HG03064 (cell line): ENCODE measurements around the gene COCH.
A peak's percentile ranks its signal among the peaks of the same experiment; 100 is the strongest.

Source experiments
- ATAC-seq: cut with Tn5 transposase; IDR thresholded peaks from one replicate; pipeline ENCODE4 v1.9.1; 2021; ENCODE audit warnings: low read depth; ENCODE audit not compliant: unreplicated experiment

Gene COCH

DNA sequence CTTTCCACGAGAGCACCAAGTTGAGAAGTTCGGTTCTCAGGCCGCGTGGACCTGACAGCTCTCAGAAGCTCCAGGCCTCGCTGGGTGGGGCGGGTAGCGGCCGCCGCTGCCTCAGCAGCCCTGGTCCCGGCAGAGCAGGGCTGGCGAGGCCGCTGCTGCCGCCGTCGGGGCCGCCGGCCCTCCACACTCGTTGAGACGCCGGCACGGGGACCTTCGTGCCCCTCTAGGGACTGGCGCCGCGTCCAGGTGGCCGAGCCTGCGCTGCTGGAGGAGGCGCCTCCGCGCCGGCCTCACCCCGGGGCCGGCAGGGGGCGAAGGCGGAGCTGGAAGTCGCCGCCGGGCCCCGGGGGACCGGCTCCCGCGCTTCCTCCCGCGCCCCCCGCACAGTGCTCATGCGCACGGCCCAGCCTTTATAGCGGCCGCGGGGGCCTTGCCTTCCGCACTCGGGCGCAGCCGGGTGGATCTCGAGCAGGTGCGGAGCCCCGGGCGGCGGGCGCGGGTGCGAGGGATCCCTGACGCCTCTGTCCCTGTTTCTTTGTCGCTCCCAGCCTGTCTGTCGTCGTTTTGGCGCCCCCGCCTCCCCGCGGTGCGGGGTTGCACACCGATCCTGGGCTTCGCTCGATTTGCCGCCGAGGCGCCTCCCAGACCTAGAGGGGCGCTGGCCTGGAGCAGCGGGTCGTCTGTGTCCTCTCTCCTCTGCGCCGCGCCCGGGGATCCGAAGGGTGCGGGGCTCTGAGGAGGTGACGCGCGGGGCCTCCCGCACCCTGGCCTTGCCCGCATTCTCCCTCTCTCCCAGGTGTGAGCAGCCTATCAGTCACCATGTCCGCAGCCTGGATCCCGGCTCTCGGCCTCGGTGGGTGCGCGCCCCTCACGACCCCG is at the start of gene COCH:
Gene COCH (plus strand): TSS at position 440 of the 879 bp plus-strand sequence. CDS start 380 bp downstream, at position 820.
- peak; percentile 62 for ATAC-seq

- no peak for ATAC-seq
Measured at GRCh38 chr14:30826070-30826469, 48.3 kb upstream of the COCH start.

- ATAC-seq = no peak
Measured at GRCh38 chr14:30829853-30830252, 44.5 kb upstream of the COCH start.

GRCh38 chr14:30834353-30834752 is 40.0 kb upstream of the COCH start:
- no peak for ATAC-seq

DNA sequence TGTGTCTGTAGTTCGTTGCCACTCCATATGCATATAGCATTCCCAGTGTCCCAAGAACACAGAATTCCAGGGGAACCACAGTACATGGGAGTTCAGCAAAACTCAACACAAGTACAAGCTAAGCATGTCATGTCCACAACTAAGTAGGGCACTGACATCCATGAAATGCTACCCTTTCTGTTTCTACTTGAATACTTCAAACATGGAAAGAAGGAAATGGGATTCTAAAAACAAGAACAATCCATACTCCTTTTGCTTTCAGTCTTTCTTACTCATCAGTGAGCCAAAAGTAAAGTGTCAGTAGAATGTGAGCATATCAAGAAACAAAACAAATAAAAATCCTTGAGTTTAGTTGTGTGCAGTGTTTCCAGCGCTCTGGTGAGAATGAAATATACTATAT is 36.0 kb upstream of the COCH start:
- ATAC-seq = no peak

DNA sequence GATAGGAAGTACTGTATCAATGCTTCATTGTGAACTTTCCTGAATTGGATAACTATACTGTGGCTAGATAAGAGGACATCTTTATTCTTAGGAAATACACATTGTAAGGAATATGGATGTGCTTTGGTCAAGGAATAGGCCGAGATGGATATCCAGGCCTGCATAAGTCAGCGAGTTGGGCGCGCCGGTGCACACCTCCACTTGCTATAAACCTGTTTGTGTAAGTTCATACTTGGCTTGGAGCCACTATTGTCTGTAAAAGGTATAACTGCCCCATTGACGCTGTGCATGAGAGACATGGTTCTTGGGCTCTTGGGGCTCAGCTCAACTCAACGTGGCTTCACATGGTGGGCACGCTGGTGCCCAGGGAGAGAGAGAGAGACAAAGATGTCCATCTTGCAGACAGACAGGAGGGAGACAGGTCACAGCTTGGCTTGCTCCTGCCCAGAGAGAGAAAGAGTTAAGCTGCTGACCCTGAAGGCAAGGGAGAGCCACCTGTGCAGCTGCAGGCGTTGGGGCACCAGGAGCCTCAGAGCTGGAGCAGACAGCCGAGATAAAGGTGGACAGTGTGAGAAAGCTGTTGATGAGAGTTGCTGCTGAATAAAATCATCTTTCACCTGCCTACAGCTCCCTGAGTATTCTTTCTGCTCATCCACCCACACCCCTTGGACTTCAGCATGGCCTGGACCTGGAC is 34.1 kb upstream of the COCH start:
- no peak for ATAC-seq

- ATAC-seq = no peak
Measured at GRCh38 chr14:30842431-30842830, 31.9 kb upstream of the COCH start.

DNA sequence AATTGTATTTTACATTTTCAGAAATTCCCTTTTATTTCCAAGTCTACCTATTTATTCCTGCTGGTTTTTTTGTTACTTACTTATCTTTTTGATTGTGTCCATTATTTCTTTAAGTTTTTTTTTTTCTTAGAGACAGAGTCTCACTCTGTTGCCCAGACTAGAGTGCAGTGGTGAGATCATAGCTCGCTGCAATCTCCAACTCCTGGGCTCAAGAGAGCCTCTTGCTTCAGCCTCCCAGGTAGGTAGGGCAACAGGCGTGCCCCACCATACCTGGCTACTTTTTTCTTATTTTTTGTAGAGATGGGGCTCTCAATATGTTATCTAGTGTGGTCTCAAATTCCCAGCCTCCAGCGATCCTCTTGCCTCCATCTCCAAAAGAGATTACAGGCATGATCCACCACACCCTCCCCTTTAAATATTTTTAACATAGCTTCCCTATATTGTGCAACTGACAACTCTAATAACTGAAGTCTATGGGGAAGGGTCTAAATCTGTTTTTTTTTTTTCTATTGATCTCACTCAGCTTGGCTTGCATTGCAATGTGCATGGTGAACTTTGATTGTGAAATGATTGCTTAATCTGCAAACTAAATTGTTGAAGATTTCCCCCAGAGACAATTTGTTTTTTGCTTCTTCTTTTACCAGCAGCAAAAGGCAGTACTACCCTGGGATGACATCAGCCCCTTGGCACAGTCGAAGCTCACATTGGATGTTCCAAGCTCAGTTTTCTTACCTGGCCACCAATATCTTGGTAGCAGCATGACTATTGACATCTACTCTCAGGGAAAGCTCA is 25.7 kb upstream of the COCH start:
- ATAC-seq = no peak

DNA sequence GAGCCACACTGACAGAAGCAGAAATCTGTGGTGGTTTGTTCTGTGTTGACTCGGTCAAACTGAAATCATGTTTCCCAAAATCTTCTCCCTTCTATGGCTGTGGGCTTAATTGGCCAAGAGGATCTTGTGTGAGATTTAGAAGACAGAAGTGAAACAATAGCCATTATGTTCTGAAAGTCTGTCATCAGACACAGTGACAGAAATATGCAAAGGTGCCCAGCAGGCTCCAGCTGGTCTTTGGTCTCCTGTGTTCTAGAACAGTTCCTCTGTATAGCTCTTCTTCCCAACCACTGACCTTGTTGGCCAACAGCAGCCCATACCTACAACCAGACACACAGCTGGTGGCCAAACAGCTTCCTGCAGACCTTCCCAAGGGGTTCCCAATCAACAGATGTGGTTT is 25.0 kb upstream of the COCH start:
- peak; percentile 91 for ATAC-seq

DNA sequence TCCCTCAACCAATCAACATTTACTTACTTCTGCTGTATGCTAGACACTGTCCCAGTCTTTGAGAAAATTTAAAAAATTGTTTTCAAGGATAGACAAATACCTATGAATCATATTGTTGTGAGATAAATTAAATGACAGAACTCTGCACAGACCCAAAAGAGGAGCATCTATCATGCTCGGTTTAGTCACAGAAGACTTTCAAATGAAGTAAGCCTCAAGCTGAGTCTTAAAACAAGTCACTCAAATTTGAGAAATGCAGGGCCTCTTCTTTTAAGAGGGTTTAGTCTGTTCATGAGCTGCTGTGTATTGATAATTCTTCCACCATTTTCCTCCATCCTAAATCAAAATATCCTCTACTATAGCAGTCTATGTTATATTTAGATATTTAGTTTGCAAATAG is 24.4 kb upstream of the COCH start:
- no peak for ATAC-seq

GRCh38 chr14:30853946-30854345 is 20.4 kb upstream of the COCH start:
- ATAC-seq = no peak

DNA sequence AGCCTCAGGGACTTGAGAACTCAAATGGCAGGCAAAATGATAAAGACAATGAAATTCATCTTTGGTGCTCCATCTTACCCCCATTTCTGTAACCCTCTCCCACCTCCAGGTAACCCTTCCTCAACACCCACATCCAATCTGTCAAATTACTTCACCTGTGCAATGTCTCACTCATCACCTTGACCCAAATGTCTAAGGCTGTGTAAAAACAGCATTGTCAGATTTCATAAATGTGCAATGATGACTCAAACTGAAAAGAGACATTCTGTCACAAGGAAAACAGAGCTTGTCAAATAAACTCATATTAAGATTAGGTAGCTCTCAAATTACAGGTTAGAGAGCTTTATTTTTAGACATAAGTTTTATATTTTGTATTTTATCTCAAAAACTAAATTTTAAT is 19.9 kb upstream of the COCH start:
- ATAC-seq = no peak

- no peak for ATAC-seq
Measured at GRCh38 chr14:30855345-30856037, 18.9 kb upstream of the COCH start.

DNA sequence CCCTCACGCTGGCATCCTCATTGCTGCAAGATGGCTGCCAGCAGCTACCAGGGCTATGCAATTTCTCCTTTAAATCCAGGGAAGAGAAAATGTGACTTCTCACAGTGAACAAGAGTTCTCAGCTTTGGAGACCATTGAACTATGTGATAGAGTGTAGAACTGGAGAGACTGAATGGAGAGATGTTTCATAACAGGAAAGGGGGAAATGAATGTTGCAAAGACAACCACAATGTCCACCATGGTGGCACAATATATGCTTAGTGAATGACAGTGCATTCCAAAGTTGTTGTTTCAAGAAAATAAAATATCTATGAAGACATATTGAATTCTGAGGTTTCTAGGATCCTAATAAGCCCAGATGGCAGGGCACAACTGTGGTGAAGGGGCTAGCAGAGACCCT is 13.2 kb upstream of the COCH start:
- no peak for ATAC-seq

- ATAC-seq = no peak
Measured at GRCh38 chr14:30864934-30865333, 9.4 kb upstream of the COCH start.

- no peak for ATAC-seq
Measured at GRCh38 chr14:30868736-30869135, 5.6 kb upstream of the COCH start.

GRCh38 chr14:30869551-30870155 is 4.7 kb upstream of the COCH start:
- no peak for ATAC-seq

DNA sequence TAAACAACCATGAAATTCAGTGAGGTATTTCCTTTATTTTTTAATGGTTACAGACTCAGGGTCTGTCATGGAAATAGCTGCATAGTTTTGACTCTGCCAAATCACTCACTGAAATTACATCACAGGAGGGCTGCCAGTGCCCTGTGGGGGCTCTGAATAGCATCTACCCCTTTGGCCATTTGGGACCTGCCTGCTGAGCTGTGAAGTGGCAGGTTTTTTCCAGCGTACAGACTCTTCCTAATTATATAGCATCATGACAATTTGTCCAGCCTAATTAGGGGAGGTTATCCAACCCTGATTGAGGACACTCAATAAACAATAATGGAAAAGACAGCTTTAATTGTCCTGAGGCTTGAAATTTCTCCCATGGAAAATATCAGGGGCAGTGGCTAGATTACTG is 1.8 kb upstream of the COCH start:
- no peak for ATAC-seq

DNA sequence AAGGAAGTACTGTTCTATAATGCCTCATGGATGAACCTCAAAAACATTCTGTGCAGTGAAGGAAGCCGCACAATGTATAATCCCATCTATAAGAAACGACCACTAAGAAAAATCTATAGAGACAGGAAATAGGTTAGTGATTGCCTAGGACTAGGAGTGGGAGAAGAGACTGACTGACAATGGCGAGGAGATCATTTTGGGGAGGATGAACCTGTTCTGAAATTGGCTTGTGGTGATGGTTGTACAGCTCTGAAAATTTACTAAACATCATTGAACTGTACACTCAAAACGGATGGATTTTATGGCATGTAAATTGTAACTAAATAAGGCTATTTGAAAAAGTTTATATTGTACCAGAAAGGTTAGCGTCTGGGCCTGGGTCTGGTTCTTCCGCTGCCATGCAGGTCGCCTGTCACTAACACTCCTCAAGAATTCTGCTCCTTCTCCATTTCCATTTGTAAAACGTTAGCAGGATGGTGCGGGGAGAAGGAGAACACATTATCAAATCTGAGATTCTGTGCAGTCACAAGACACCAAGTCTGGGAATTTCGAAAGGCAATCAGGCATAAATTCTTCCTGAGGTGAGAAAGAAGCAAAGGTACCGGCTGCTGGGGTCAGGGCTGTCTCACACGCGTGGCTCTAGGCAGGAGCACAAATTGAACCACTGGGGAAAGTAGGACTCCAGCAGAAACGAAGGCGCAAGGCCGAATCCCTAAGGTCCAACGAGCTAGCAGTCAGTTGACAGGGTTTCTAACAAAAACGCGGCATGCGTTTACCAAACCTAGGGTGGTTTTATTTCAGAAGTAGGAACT is 845 bp upstream of the COCH start:
- no peak for ATAC-seq
